ENCODE measurements around the gene LRP1.

The LRP1 gene

DNA sequence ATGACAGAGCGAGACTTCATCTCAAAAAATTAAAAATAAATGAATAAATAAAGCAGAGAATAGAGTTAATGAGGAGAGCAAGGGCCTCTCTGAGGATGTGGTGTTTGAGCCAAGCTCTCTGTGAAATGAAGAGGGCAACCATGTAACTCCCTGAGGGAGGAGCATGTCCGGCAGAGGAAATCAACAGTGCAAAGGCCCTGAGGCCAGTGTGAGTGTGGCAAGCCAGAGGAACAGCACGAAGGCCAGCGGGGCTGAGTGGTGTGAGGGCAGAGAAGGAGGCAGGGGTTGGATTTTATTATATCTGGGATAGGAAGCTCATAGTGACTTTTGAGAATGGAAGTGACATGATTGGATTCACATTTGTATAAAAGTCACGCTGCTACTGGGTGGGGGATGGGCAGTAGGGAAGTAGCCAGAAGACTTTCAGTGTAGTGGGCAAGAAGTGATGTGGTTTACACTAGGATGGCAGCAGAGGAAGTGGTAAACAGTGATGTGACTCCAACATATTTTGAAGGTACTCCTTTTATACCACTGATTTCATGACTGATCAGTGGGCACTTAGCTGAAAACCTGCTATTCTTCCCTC, 29.4 kb downstream of the LRP1 start:
- no peak for DNase-seq

DNA sequence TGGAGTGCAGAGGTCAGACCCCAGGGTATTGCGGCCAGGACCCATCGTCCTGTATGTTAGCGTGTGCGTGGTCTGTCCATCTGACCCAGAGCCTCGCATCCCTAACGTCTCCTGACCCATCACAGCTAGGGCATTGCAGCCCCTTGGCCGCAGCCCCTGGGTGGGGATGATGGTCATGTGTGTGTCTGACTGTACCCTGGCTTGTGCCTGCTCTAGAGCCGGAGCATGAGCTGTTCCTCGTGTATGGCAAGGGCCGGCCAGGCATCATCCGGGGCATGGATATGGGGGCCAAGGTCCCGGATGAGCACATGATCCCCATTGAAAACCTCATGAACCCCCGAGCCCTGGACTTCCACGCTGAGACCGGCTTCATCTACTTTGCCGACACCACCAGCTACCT, 29.9 kb downstream of the LRP1 start:
- DNase-seq = no peak

DNA sequence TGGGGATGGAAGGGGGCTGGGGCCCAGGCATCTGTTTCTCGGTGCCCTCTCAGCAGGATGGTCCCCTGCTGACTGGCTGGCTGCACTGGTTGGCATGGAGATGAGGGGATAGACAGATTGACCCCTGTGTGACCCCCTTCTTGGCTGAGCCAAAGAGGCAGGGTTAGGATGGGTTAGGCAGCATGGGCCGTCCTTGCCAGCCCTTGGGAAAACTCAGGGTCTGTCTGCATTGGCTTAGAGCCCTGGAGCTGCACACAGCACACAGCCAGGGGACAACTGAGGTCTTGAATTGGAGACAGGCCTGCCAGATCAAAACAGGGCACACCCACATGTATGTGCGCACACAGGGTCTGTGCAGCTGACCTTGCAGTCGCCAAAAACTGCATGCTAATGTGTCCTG, 30.4 kb downstream of the LRP1 start:
- DNase-seq = no peak

DNA sequence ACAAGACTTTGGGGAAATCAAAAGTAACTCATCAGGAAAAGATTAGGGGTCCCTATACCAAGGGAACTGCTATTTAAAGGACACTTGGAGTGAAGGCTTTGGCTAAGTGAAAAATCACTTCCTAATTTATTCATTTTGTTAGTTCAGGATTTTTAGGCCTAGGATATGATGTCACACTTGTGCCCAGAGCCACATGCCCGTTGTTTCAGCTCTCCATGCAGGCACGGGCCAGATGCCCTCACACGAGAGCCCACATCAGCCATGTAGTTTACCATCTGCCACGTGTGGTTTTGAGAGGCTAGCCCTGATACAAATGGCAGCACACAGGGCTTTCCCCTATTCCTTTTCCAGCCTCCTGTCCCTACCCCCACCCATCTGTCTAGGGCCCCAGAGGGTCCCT, 31.0 kb downstream of the LRP1 start:
- DNase-seq = no peak

DNA sequence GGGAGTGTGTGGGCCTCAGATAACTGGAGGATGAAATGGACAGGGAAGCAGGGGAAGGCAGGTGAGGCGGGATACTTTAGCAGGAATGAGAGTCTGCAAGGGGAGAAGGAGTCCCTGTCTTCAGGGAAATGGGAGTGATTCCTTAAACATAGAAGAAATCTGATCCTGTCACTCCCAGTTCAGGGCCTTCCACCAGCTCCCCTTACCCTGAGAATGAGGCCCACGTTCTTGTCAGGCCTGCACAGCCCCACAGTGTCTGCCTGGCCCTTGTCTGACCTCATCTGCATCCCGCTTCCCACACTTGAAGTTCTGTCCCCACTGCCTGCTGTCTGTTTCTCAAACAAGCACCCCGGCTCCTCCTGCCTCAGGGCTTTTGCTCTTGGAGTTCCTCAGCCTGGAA, 31.8 kb downstream of the LRP1 start:
- DNase-seq = no peak

DNA sequence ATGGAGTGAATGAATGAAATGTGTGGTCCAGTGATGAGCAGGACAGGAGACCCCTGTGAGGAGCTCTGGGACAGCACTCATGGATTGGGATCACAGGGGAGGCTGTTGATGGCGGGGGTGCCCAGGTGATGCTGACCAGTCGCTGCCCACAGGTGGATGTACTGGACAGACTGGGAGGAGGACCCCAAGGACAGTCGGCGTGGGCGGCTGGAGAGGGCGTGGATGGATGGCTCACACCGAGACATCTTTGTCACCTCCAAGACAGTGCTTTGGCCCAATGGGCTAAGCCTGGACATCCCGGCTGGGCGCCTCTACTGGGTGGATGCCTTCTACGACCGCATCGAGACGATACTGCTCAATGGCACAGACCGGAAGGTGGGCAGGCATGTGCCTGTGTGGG, 32.5 kb downstream of the LRP1 start:
- no peak for DNase-seq

DNA sequence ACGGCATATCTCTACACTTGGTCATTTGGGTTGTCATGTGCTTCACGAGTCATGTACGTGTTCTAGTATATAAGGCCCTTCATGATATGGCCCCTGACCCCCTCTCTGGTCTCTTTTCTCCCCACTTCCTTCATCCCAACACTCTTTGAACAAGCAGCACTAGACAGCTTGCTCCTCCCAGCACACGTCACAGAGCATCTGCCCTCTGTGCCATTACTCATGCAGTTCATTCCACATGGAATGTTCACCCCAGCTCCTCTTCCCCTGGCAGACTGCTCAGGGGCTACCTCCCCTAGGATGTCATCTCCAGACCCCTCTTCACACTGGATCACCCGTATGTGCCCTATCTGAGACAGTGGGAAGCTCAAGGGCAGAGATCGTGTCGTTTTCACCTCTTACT, 33.2 kb downstream of the LRP1 start:
- no peak for DNase-seq

DNA sequence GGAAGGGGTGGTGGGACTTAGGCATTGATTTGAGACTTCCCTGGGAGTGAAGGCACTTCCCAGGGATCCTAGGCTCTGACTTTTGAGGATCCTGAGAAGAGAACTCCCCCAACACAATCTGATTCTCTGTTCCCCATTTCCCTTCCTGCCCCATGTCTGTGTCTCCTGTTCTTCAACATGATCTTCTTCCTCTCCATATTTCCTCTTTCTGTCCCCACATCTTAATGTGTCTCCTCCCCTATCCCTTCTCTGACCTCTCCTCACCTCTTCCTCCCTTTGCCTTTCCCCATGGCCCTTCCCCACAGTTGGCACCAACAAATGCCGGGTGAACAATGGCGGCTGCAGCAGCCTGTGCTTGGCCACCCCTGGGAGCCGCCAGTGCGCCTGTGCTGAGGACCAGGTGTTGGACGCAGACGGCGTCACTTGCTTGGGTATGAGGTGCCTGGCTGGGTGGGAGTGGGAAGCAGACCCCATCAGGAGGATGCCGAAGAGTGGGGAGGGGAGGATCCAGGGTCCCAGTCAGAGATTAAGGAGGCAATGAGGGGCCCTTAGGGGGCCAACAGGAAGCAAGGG, 34.4 kb downstream of the LRP1 start:
- no peak for DNase-seq

DNA sequence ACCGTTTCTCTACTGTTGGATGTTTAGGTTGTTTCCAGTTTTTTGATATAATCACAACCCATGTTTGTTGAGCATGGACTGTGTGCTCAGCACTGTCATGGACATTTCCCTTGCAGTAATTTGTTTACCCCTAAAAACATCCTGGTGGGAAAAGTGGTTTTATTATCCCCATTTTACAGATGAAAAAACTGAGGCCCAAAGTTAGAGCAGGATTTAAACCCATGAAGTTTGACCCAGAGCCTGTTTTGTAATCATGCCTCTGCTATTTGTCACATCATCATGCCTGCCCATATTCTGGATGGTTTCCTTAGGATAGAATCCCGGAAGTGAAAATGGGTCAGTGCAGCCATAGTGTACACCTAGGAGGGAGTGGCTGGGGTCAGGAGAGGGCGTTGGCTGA, 36.2 kb downstream of the LRP1 start:
- no peak for DNase-seq

DNA sequence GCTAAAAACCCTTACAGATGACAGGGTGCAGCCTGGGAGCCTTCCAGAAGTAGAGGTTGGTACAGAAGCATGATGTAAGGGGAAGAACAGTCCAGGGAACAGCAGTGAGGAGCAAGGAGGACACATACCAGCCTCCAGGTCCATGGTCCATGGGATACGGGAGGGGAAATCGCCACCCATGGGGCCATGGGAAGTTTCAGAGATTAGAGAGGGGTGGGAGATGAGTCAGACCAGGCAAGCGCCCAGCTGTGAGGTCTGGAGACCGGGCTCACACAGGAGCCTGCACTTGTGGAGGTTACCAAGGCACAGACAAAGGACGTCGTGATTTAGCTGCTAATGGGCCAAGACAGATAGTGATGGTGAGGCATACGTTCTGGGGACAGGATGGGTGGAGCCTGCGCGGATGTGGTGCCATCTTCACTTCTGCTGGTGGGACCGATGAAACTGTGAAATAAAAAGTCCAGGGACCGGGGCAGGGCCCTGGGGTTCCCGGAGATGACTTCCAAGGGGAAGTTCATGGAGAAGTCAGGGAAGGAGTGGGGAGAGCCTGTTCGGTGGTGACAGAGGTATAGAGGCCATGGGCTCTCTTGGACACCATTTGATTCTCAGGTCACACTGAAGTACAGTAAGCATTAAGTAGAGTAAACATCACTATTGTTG, 36.8 kb downstream of the LRP1 start:
- DNase-seq = no peak

DNA sequence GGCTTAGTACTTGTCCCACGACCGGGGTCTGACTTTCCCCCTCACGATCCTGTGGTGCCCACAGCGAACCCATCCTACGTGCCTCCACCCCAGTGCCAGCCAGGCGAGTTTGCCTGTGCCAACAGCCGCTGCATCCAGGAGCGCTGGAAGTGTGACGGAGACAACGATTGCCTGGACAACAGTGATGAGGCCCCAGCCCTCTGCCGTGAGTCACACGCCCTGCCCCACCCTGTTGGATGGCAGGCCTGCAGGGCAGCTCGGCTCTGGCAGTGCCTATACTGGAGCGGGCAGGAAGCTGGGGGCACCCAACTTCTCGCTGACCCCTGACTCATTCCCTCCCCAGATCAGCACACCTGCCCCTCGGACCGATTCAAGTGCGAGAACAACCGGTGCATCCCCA, 37.5 kb downstream of the LRP1 start:
- DNase-seq = no peak

DNA sequence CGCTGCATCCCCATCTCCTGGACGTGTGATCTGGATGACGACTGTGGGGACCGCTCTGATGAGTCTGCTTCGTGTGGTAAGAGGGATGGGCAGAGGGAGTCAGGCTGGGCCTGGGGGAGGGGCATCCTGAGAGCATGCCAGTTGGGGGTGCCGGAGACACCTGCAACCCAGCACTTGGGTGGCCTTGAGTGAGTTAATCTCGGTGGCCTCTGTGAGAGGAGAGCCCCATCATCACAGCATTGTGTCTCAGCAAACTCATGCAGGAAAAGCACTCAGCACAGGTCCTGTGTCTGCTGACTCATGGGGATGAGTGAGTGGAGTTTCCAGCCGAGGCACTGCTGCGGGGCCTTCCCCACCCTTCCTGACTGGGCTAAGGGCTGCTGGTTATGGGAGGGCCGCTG, 38.7 kb downstream of the LRP1 start:
- DNase-seq = no peak

DNA sequence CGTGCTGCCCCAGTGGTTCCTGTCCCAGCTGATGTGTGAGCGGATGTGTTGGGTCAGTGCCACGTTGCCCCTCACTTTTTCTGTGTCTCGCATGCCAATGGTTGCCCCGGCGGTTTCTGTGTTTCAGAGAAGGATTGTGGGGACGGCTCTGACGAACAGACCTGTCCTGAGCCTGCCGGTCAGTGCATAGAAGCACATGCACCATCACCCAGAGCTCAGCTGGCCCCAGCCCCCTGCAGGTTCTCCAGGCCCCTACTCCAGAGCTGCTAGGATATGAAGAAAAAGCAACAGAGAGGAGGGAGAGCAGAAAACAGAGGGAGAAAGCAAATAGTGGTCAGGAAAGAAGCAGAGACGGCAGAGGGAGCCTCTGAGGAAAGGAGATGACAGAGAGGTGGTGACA, 39.8 kb downstream of the LRP1 start:
- DNase-seq = no peak

DNA sequence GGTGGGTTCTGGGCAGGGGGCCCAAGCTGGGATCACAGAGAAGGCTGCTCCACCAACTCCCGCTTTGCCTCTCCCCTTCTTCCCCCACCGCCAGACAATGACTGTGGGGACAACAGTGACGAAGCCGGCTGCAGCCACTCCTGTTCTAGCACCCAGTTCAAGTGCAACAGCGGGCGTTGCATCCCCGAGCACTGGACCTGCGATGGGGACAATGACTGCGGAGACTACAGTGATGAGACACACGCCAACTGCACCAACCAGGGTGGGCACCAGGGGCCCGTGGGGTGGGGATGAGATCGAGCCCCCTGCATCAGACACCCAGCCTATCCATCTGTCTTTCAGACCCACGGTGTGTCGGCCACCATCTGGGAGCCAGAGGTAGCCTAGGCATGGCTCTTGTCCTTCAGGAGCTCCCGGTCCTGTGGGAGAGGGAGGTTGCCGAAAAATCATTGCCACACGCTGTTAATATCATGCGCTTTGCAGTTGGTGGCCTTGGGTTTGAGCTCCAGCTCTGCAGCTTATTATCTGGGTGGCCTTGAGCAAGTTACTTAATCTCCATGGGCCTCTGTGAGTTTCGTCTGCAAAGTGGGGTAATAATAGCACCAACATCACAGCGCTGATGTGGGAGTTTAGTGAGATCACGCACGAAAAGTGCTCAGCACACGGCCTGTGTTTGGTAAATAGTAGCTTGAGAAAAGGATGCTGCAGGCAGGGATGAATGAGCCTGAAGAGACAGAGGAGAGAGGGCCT, 40.9 kb downstream of the LRP1 start:
- no peak for DNase-seq

DNA sequence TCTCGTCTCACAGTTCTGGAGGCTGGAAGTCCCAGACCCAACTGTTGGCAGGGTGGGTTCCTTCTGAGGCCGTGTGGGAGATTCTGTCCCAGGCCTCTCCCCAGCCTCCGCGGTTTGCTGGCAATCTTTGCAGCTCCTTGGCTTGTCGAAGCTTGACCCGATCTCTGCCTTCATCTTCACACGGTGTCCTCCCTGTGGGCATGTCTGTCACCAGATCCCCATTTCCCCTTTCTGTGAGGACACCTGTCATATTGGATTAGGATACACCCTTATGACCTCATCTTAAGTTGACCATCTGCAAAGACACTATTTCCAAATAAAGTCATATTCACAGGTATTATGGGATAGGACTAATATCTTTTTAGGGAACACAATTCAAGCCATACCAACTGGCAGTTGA, 41.7 kb downstream of the LRP1 start:
- no peak for DNase-seq

DNA sequence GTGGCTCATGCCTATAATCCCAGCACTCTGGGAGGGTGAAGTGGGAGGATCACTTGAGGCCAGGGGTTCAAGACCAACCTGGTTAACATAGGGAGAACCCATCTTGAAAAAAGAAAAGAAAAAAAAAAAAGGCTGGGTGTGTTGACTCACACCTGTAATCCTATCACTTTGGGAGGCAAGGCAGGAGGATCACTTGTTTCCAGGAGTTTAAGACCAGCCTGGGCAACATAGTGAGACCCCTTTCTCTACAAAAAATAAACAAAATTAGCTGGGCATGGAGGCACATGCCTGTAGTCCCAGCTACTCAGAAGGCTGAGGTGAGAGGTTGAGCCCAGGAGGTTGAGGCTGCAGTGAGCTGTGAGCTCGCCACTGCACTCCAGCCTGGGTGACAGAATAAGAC, 42.1 kb downstream of the LRP1 start:
- DNase-seq = no peak

DNA sequence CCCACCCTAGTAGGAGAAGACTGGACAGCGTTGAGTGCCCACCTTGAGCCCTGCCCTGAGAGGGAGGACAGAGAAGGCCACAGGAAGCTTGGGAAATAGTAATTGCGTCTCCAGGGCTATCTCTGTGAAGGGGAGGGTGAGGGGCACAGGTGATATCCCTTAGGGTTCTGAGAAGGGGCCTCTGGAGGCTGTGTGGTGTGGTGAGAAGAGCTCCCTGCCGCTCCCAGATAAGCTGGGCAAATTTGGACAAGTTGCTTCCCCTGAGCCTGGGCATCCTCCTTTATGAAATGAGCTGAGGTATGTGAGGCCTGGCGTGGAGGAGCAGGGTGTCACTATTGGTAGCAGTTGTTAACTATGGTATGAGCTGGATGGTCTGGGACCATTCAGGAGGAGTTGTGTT, 42.6 kb downstream of the LRP1 start:
- DNase-seq = no peak

DNA sequence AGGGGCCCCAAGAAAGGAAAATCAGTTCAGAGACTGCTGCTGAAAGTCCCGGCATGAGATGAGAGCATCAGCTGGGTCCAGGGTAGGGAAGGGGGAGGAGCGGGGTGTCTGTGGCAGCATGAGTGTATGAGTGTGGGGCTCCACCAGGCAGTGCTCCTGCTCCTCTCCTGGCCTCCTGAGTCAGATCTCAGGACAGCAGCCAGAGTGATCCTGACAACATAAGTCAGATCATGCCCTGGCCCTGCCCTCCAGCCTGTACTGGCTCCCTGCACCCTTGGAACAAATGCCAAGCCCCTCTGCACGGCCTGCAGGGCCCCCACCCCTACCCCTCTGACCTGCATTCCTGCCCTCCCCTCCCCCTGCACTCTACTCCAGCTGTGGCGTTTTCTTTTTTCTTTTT, 43.4 kb downstream of the LRP1 start:
- DNase-seq = no peak

DNA sequence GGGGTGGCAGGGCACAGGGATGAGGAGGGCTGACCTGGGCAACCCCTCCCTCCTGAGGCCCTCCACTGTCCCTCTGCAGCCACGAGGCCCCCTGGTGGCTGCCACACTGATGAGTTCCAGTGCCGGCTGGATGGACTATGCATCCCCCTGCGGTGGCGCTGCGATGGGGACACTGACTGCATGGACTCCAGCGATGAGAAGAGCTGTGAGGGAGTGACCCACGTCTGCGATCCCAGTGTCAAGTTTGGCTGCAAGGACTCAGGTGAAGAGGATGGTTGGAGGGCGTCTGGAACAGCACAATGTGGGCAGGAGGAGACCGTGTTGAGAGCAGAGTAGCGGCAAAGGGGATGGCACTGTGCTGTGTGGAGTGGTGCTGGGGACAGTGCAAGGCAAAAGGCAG, 44.8 kb downstream of the LRP1 start:
- DNase-seq = peak; percentile 67

DNA sequence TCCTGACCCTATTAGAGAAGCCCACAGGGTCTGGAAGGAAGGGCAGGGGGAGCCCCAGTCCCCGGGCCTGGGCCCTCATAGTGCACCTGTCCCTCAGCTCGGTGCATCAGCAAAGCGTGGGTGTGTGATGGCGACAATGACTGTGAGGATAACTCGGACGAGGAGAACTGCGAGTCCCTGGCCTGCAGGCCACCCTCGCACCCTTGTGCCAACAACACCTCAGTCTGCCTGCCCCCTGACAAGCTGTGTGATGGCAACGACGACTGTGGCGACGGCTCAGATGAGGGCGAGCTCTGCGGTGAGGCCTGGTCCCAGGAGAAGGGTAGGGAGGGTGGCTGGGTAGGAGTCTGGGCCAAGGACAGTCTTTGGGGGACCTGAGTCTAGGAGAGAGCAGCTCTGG, 45.4 kb downstream of the LRP1 start:
- no peak for DNase-seq

DNA sequence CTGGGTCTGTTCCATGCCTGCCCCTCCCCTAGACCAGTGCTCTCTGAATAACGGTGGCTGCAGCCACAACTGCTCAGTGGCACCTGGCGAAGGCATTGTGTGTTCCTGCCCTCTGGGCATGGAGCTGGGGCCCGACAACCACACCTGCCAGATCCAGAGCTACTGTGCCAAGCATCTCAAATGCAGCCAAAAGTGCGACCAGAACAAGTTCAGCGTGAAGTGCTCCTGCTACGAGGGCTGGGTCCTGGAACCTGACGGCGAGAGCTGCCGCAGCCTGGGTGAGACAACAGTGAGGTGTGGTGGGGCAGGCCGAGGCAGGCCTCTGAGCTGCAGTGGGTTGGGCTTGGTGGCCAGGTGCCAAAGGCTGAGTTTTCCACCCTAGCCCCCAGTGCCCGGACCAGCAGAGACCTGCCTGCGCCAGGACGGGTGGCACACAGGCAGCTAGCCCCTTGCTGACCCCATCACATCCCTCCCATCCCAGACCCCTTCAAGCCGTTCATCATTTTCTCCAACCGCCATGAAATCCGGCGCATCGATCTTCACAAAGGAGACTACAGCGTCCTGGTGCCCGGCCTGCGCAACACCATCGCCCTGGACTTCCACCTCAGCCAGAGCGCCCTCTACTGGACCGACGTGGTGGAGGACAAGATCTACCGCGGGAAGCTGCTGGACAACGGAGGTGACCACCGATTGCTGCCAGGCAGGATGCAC, 47.3 kb downstream of the LRP1 start:
- peak; percentile 77 for DNase-seq

DNA sequence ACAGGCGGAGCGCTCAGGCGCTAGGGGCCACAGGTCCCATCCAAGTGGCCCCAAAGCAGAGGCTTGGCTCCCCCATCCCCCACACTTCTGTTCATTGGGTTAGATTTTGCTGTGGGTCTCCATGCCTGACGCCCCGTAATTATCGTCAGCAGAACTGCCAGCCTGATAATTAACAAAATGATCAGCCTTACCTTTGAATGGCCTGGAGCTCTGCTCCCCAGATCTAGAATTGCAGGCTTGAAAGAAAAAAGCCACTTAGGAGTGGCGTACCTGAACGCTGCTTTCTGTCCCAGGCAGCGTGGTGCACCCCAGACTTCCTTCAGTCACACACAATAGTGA, 47.8 kb downstream of the LRP1 start:
- no peak for DNase-seq

DNA sequence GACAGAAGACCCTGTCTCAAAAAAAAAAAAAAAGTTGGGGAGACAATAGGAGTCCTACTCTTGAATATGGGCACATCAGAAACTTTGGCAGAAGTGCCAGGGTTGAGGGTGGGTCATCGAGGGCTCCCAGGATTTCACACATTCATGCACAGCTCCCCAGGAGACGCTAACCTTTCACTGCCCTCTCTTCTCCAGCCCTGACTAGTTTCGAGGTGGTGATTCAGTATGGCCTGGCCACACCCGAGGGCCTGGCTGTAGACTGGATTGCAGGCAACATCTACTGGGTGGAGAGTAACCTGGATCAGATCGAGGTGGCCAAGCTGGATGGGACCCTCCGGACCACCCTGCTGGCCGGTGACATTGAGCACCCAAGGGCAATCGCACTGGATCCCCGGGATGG, 48.6 kb downstream of the LRP1 start:
- DNase-seq = no peak

DNA sequence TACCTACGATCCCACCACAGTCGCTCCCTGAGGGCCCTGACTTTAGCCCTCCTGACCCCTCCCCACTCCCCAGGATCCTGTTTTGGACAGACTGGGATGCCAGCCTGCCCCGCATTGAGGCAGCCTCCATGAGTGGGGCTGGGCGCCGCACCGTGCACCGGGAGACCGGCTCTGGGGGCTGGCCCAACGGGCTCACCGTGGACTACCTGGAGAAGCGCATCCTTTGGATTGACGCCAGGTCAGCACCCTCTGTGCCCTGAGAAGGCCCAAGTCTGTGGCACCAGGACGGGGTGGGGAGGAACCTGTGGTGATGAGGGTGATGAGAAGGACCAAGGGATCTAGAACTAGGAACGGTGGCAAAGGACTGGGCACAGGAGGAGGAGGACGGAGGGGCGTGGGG, 49.1 kb downstream of the LRP1 start:
- DNase-seq = no peak
